Measurements from ENCODE around the gene HLA-B.
"Not testable (repeated sequence)": the region's sequence is repeated elsewhere in the genome, so short reads cannot be mapped to it uniquely, and the experiment has no call there.

The HLA-B gene

DNA sequence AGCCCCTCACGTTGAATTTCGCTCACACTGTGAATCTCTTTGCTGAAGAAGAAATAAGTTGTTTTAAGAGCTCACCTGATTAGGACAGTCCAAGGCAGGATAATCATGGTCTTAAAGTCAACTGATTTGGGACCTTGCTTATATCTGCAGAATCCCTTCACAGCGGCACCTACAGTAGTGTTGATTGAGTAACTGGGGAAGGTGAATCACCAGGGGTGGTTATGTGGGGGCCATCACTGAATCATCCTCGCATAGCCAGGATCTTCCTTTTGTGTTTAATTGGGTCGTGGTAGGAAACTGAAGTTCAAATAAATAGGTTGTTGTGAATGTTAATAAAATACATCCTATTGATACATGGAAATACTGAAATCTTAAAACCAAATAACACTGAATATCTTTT, 26.2 kb upstream of the HLA-B start:
- no peak for DNase-seq (ENCODE audit: low read depth in 2 of 2)

DNA sequence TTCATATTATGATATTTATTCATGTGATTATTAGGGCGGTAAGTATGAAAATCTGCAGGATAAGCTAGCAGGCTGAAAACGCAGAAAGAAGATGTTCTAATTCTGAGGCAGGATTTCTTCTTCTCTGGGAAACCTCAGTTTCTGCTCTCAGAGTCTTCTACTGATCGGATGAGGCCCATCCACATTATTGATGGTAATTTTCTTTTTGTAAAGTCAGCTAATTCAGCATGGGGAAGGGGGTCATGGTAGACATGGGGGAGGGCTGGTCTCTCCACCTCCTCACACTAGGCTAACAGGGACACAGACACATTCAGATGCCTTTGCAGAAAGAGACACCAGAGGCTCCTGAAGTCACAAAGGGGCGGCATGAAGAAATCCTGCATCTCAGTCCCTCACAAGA, 24.7 kb upstream of the HLA-B start:
- DNase-seq (ENCODE audit: low read depth in 2 of 2) = no peak

DNA sequence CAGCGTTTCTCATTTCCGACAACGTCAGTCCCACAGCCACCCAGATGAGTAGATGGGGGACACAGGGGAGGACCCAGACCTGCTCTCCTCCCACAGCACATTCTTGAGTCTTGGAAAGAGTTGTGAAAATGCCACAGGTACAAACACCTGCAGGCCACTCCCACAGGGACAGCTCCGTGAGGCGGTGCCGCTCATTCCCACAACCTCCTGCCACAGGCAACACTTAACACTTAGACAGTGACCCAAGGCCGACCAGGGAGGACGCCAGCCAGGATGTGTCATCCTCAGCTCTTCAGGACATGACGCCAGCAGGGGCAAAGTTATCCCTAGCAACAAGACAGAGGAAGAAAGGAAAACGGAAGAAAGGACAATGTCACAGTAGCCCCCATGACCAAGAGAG, 22.9 kb upstream of the HLA-B start:
- DNase-seq (ENCODE audit: low read depth in 2 of 2) = no peak

DNA sequence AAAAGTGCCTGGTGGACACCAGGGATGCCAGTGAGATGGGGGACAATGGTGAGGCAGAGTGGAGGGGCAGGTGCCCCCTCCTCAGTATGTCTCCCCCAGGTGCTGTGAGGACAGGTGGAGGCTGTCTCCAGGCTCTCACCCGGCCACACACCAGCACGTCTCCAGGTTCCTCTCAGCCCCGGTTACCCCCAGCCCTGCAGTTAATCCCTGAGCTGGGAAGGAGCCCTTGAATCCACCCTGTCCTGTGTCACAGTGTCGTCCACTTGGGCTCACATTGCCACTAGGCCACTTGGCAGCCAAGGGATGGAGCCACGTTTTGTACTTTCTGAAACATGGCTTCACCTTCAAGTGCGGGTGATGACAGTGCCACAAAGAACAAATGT, 21.7 kb upstream of the HLA-B start:
- no peak for DNase-seq (ENCODE audit: low read depth in 2 of 2)

DNA sequence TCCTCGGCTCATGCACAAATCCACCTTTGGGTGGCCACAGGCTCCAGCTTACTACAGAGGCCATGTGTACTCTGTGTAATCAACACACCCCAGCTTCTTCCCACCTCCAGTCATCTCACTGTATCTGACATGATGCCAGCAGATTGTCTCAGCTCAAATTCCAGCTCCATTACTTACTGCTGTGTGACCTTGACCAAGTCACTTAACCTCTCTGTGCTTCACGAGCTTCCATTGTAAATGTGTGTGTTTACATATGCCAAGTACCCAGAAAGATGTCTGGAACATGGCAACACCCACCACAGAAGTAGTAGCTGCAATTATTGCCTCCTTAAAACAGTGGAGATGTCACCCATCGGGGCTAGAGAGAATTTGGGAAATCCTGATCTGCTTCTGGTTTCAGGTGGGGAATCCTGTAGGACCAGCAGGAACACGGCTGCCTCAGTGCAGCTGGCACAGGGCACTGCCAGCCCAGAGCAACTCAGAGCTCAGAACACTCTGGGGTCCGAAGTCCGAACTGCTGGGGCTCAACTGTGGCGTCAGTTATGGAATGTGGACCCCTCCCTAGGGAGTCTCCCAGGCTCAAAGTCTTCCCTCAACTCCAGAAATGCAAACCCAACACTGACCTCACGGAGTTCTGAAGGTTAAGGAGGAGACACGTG, 21.2 kb upstream of the HLA-B start:
- no peak for DNase-seq (ENCODE audit: low read depth in 2 of 2)

DNA sequence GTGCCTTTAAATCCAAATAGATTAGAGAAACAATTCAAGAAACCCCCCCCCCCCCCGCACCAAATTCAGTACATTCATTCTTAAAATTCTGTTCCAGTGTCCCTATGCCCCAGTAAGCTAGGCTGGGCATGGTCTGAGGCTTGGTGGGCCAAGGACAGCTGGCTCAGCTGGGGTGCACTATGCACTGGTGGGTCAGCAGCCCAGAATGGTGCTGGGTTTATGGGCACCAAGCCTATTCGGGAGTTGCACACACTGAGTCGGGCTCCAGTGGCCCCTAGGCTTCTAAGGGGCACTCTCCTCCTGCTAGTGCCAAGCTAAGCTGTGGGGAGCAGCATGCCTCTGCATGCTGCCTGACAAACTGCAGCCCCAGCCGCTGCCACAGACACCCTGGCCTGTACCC, 20.1 kb upstream of the HLA-B start:
- no peak for DNase-seq (ENCODE audit: low read depth in 2 of 2)

DNA sequence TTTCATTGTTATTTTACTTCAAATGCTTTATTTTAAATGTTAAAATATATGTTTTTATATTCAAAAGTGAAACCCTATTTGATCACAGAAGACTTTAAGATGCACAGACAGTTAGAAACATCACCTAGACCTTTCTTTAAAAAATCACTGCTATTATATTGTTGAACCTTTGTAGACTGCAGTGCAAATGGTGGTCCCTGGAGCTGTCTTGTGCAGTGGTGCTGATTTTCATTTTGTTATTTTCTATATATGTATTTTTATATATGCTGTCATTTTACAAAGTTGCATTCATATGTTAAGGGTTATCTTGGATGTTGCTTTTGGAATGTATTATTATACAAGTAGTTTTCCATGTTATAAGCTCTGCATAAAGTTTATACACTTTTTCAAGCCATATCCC, 18.7 kb upstream of the HLA-B start:
- no peak for DNase-seq (ENCODE audit: low read depth in 2 of 2)

DNA sequence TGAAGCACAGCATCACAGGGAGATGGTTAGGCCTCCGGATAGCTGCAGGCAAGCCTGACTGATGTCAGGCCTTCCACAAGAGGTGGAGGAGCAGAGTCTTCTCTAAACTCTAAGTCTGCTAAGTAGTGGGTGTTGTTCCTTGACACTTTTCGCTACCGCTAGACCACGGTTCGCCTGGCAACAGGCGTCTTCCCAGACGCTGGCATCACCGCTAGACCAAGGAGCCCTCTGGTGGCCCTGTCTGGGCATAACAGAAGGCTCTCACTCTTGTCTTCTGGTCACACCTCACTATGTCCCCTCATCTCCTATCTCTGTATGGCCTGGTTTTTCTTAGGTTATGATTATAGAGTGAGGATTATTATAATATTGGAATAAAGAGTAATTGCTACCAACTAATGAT, 17.1 kb upstream of the HLA-B start:
- DNase-seq (ENCODE audit: low read depth in 2 of 2) = not testable (repeated sequence)

DNA sequence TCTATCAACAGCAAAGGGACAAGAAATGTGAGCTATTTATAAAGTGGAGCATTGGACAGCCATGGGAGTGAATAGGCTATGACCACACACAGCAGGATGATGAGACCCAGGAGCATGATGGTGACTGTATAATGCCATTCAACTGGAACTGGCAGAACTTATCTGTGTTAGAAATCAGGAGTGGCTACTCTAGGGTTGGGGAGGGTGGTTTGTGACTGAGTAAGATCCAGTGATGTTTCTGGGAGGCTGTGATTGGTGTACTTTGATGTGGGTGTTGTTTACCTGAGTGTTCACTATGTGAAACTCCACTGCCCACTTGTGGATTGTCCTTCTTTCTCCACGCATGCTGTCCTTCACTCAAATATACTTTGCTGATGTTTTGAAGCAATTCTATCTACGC, 11.5 kb upstream of the HLA-B start:
- no peak for DNase-seq (ENCODE audit: low read depth in 2 of 2)

DNA sequence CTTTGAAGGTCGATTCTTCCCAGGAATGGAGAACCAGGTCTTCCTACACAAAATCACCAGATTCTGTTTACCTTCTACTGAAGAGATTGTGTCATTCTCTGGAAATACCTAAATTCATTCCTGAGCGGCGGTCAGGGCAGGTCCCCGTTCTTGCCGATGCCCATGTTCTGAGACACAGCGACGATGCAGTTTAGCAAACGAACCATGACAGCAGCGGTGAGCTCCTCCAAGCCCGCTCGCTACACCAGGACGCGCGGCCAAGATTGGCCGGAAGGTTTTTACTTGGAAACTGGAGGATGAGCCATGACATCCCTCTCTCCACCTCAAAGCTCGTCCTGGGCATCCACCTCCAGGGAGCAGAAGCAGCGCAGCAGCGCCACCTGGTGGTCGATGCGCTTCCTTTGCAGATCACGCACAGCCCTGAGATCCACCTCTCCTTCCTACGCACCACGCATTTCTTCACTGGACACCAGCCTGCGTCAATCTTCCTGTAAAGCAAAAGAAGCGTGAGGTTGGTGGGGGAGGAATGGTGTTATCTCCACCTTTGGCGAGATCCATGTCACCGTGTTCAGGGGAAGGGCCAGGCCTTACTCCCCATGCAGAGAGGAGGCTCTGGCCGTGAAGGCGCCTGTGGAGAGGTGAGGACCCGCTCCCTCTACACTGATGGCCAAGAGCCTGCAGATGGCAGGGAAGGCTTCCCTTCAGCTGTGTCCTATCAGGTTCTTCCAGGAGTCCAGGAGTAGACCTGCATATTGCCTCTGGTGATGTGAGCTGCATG, 9.9 kb upstream of the HLA-B start:
- peak; percentile 84 to 89 for DNase-seq (ENCODE audit: low read depth in 2 of 2)

DNA sequence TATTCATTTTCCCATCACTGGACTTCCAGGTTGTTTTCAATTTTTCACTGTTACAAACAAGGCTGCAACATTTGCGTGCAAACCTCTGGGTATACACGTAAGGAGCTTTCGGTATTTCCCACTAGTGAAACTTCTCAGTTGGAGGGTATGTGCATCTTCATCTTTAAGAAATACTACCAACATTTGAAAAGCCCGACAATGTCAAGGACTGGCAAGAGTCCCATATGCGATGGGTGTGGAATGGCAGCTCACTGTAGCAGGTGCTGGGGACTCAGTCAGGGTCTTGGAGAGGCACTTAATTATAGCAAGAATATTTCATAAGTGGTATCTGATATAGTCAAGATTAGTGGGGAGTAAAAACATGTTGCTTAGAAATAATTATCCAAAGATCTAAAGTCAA, 8.9 kb upstream of the HLA-B start:
- no peak for DNase-seq (ENCODE audit: low read depth in 2 of 2)

DNA sequence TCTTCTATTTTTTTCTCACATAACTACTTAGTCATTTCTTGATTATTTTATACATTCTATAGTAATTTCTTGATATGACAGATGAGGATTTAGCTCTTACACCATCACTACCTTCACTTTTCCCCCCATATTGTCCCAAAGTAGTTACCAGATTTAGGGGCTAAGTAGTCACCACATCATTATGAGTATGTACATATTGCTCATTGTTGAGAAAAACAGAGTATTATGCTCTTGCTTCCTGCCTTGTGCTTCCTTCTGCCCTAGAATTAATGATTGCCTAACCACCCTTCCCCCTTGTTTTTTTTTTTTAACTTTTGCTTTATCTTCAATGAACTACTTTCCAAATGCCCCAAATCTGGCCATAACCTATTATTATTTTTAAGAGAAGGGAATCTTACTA, 6.8 kb upstream of the HLA-B start:
- DNase-seq (ENCODE audit: low read depth in 2 of 2) = no peak

DNA sequence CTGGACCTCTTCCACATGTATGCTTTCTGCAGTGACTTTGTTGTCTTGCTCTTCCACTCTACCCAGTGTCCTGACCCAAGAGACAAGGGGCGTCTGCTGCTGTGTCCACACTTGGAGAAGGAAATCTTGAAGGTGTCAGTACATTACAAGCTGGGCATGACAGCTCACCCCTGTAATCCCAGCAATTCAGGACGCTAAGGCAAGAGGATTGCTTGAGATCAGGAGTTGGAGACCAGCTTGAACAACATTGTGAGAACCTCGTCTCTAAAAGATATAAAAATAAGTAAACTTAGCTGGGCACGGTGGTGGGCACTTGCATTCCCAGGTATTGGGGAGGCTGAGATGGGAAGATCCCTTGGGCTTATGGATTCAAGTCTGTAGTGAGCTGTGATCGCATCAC, 5.8 kb upstream of the HLA-B start:
- no peak for DNase-seq (ENCODE audit: low read depth in 2 of 2)

DNA sequence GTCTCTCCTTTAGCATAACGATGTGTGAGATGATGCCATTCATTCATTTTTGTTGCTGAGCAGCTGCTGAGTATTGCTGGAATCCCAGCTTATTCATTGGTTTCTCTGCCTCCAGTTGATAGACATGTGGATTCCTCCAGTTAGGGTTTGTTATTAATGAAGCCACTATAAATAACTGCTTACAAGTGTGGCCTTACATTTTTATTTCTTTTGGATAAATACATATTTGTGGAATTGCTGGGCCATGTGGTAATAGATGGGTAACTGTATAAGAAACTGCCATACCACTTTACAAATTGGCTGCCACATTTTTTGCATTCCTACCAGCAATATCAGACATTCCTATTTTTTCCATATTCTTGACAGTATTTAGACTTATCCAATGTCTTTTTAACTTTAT, 2.6 kb upstream of the HLA-B start:
- DNase-seq (ENCODE audit: low read depth in 2 of 2) = no peak

DNA sequence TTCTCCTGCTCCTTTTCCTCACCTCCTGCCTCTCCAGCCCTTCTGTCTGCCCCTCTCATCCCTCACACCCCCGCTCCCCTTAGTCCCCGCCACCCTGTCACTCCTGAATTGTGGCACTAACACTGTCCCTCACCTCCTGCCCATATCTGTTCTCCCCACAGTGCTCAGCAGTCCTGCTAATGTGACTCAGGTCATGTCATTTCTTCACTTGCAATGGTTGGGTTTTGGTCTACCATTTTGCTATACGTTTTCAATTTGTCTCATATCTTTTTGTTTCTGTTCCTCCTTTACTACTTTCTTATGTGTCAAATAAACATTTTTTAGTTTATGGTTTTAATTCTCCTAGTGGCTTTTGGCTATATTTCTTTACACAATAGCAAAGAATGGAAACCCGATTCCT, 1.3 kb upstream of the HLA-B start:
- DNase-seq (ENCODE audit: low read depth in 2 of 2) = no peak

DNA sequence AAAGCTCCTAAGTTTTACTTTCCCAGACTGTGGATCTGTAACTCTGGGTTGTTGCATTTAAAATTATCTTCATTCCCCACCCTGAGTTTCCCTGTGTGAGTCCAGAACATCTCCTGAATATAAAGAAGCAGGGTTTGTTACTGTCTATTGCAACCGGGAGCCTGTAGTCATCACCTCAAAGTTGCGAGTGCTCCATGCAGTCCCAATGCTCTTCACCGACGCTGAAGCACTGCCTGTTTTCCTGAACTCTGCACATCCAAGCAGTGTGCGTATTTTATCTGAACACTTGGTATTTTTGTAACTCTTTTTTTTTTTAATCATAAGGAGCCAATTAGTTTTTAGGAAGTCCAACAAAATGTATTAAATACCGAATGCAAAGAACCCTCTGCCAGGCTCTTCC, 907 bp upstream of the HLA-B start:
- DNase-seq (ENCODE audit: low read depth in 2 of 2) = no peak

DNA sequence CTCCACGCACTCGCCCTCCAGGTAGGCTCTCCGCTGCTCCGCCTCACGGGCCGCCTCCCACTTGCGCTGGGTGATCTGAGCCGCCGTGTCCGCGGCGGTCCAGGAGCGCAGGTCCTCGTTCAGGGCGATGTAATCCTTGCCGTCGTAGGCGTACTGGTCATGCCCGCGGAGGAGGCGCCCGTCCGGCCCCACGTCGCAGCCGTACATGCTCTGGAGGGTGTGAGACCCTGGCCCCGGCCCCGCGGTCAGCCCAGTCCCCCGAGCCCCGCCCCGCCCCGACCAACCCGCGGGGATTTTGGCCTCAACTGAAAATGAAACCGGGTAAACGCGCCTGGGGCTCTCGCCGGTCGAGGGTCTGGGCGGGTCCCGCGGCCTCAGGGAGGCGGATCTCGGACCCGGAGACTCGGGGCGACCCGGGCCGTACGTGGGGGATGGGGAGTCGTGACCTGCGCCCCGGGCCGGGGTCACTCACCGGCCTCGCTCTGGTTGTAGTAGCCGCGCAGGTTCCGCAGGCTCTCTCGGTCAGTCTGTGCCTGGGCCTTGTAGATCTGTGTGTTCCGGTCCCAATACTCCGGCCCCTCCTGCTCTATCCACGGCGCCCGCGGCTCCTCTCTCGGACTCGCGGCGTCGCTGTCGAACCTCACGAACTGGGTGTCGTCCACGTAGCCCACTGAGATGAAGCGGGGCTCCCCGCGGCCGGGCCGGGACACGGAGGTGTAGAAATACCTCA, 598 bp downstream of the HLA-B start:
- DNase-seq (ENCODE audit: low read depth in 2 of 2) = peak in 1 of 2 donors; percentile 45

DNA sequence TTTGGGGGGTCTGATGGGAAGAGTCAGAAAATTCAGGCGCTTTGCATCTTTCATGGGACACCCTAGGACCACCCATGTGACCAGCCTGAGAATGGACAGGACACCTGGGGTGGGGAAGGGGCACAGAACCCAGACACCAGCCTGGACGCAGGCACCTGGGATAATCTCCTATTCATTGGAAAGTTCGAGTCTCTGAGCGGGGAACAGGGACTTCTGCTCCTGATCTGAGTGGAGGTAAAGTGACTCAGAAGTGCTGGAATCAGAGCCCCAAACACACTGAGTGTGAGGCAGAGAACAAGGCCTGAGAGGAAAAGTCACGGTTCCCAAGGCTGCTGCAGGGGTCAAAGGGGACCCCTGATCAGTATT, 1.4 kb downstream of the HLA-B start:
- no peak for DNase-seq (ENCODE audit: low read depth in 2 of 2)

DNA sequence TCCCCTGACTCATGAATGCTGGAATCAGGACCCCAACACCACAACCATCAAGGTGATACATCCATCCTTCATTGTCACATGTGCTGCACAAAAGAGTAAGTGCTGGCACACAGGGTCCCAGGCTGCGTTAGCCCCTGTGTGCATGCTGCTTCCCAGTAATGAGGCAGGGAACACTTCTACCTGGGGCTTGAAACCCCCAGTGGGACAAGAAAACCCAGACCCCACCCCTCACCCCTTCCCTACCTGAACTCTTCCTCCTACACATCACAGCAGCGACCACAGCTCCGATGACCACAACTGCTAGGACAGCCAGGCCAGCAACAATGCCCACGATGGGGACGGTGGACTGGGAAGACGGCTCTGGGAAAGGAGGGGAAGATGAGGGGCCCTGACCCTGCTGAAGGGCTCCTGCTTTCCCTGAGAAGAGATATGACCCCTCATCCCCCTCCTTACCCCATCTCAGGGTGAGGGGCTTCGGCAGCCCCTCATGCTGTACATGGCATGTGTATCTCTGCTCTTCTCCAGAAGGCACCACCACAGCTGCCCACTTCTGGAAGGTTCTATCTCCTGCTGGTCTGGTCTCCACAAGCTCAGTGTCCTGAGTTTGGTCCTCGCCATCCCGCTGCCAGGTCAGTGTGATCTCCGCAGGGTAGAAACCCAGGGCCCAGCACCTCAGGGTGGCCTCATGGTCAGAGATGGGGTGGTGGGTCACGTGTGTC, 2.0 kb downstream of the HLA-B start:
- DNase-seq (ENCODE audit: low read depth in 2 of 2) = no peak

DNA sequence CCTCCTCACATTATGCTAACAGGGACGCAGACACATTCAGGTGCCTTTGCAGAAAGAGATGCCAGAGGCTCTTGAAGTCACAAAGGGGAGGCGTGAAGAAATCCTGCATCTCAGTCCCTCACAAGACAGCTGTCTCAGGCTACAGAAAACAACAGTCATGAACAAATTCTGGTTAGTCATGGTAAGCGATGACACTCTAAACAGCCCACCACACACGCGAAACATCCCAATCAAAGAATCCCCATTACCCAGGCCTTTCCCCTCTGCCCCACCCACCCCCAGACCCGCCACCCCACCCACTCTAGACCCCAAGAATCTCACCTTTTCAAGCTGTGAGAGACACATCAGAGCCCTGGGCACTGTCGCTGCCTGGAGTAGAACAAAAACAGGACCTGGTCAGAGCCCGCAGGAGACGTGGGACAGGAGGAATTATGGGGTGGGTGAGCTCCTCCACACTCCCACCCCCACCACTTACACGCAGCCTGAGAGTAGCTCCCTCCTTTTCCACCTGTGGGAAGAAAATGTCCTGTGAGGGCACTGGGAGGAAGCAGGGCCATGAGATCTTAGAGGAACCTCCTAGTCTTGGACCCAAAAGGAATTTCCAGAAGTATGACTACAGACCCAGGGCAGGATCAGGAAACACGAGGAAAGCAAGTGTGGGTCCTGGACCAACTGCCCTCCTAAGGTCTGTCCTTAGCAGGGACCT, 2.7 kb downstream of the HLA-B start:
- no peak for DNase-seq (ENCODE audit: low read depth in 2 of 2)

DNA sequence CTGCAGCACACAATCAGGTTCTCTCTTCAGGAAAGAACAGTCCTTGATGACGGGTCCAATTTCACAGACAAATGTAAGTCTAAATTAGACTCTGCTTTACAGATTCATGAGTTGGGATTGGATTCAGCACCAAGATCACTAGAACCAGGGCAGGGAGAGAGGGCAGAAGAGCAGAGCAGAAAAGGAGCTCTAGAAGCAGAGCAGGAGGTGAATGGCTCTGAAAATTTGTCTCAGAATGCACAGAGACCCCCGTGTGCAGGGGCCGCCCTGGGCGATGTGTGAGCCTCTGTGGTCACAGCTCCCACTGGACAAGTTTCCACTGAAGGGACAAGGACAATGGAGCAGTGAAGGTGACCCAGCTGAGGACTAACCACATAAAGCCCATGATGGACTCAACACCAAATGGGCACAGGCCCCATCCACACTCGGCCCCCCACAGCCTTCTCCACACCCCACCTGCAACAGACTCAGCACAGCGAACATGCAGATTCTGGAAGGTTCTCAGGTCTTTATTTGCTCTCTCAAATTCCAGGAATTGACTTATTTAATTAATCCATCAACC, 3.5 kb downstream of the HLA-B start:
- no peak for DNase-seq (ENCODE audit: low read depth in 2 of 2)
